CD4-positive, alpha-beta T cell treated with Interferon alpha-2 for 1 hour (primary cell): ENCODE results near the gene CPA2.
"Not testable (repeated sequence)": the region's sequence is repeated elsewhere in the genome, so short reads cannot be mapped to it uniquely, and the experiment has no call there.

Experiments
- DNase-seq, 2 donors: peaks; one replicate each; pipeline ENCODE4 v3.0.0-alpha.2; 2020 to 2022

The CPA2 gene

GRCh38 chr7:130321542-130322229, 55.0 kb downstream of the CPA2 start:
- DNase-seq, result not testable (repeated sequence)

- no peak for DNase-seq
Measured at GRCh38 chr7:130322615-130323014, 56.0 kb downstream of the CPA2 start.

DNA sequence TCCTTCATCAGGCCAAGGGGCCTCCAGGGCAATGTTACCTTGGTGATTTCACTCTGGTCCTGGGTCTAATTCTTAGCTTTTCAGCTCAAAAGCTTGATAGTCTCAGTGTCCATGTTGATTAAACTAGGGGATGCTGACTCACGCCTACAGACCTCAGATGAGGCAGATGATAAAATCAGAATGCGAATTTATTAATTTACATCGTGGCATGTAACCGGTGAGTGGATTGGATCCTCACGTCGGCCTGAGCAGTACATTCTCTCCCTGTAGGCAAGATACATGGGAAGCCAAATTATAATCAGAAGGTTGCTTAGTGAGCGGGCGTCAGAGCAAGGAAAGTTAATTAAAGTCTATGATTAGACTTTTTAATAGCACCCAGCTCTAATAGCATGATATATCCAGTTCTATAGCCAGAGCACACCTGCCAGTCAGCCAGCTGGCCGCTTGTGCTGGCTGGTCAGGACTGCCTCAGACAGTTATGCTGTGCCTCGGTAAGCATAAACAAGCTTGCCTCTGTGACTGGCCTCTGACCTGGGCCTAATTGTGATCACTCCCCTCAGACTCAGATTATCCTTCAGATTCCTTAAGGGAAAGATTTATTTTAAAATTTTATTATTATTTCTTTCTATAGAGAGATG, 57.8 kb downstream of the CPA2 start:
- DNase-seq, result no peak

- no peak for DNase-seq
Measured at GRCh38 chr7:130329681-130330080, 63.0 kb downstream of the CPA2 start.

- no peak for DNase-seq
Measured at GRCh38 chr7:130332259-130333053, 65.8 kb downstream of the CPA2 start.

DNA sequence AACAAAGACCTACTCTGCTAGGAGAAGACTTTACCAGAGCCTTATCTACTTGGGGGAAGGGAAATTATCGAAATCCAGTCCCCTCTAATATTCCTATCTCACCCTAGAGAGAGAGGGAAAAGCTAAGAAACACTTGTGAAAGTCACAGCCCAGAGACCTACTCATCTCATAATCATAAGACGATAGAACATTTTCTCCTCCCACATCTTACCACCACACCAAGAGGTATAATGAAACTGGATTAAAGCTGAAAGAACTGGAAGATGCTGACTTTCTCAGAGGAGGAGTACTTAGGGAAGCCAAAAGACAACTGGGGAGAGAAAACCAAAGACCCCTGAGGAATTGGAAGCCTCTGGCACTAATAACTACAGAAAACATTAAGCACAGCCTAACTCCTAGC, 67.2 kb downstream of the CPA2 start:
- DNase-seq, result no peak

DNA sequence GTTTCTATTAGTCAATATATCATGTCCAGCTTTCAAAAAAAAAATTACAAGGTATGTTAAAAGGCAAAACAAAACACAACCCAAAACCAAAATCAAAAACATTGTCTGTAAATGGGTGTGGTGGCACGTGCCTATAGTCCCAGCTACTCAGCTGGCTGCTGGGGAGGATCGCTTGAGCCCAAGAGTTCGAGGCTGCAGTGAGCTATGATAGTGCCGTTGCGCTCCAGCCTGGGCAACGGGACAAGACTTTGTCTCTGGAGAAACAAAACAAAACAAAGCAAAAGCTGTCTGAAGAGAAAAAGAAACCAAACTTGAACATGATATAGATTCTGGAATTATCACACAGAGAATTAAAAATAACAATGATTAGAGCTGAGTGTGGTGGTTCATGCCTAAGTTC, 67.6 kb downstream of the CPA2 start:
- DNase-seq, result no peak

DNA sequence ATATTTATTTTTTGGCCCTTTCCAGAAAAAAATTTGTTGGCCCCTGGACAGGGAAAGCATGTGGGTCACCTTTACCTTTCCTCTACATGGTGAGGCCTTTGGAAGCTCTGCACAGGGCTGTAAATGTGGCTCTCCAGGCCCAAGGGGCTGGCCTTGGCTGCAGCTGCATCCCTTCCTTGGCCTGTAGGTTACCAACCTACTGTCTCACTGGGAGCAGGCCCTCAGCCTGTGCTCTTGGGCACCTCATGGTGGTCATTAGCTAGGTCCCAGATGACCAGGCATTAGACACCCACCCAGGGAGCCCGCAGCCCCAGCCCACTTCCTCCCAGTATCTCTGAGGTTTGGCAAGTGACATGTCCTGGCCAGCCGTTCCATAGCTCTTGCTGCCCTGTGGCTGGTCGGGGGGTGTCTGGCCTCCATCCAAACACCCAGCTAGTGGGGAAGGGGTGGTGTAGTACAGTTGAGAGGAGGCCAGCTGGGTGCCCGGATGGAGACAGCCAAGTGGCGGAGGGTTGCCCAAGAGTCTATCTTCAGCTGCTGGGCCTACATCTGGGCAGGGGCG, 70.8 kb downstream of the CPA2 start:
- DNase-seq, result no peak

- no peak for DNase-seq
Measured at GRCh38 chr7:130338233-130338632, 71.6 kb downstream of the CPA2 start.
